ENCODE measurements around the gene ALS2CL.

DNA sequence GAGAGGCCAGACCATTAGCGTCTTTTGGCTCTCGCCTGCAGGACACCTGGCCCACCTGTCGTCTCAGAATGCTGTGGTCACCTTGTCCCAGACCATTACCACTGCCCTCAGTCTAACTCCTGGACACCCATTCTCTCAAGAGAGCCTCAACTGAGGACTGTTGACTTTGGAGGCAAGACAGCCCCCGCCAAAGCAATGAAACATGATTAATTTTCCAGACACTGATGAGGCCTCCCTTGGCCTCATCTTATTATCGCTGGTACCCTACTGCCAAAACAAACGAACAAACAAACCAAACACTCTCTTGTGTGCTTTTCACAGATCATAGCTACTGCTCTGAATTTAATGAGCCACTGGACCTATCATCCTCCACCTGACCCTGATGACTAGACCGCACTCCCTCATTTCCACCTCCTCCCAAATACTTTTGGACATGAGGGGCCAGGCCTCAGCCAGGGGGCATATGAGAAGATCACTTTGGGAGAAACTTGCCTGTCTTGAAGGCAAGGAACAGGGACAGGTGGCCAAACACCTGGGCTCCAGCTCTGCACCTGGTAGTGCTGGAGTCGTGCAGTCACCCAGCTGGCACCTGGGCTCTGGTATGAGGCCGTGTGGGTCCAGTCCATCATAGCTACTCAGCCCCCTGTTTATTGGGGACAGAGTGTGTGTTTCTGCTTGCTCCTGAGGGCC is 27.6 kb downstream of the ALS2CL start:
- TF ChIP-seq CTCF (conservative IDR thresholded peaks at IDR 0.05): no peak
- no peak for TF ChIP-seq EZH2 (IDR thresholded peaks at IDR 0.05; ENCODE audit: low read depth)

All from PC-9 (cell line).